ENCODE data around the gene ATAT1. TPM values are rescaled to one million over a fixed set of nuclear protein-coding genes. Genes with fewer than 3 reads are reported as not detected.

The ATAT1 gene
- total and polyA plus RNA-seq, 10 of the 15 experiments (the other 5 are each of a cell fraction or from before 2014, with no cell fraction given): 1.1 to 14.2 (median 6.9) TPM

DNA sequence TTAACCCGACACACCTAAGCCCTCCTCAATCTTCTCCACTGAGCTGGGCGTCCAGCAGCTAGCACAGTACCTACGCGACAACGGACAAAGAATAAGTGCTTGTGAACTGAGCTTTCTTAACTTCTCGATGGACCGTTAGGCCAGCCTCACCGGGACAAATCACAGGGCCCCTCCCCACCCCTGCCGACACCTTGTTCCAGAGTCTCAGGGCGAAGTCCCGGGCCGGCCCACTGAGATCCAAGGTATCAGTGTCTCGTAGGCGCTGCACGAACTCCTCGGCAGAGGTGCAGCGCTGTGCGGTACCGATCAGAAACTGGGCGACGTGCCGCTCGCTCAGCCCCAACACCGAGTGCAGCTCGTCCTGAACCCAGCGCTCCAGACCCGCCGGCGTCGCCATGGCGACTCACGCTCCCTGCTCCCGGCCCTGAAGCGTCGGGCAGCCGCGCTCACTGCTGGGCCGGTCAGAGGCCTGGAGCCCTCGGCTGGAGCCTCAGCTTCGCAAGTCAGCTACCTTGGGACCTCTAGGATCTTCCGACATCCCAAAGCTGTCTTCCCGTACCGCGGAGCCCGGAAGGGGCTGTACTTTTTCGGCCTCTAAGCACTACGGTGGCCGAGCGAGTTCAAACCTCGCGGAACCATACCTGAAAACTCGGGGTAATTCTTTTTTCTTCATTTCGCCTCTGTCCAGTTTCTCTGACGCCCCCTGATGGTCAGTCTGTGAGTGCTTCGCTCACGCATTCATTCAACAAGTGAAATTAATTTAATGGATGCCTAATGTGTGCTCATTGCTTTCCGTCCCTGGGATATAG is 46.0 kb downstream of the ATAT1 start, which contains the start of gene DHX16:
TSS of gene DHX16 (minus strand) at position 562 of the 809 bp plus-strand sequence. CDS start at position 397, 165 bp downstream.
- ATAC-seq (peak; percentile 90), DNase-seq (ENCODE audit: low read depth, low spot score) (peak; percentile 90), FAIRE-seq (peak; percentile 100)
- ChIA-PET CTCF (interaction anchor here (0.8 to 7.7 kb wide), 25 partner anchors 9 to 415 kb away, joined by 3 to 67 read pairs (median 4); partner anchors contain the start of genes C6orf136, MRPS18B, TUBB and VARS2), POLR2A (interaction anchor here (0.6 to 4.0 kb wide), 12 partner anchors 9 to 350 kb away, joined by 3 to 16 read pairs (median 3); no protein-coding TSS in a partner anchor), SMC1A (ENCODE audit: uncharacterized antibody, unreplicated experiment) (interaction anchor here (0.5 to 2.4 kb wide), 17 partner anchors 9 to 211 kb away, joined by 3 to 20 read pairs (median 4); partner anchors contain the start of genes MRPS18B and PPP1R10), RAD21 (ENCODE audit: unreplicated experiment) (interaction anchor here (0.7 to 14.2 kb wide), 14 partner anchors 16 to 191 kb away, joined by 3 to 232 read pairs (median 4); partner anchors contain the start of genes ATAT1, MDC1, NRM and PRR3)
- peaks cover 8% of the 10 kb centered on the region for H3K4me1 ChIP-seq (ENCODE audit: control insufficient read depth, insufficient read depth, low read length)
- WGBS (ENCODE audit: insufficient coverage, insufficient replicate concordance, low lambda C conversion rate, missing lambda C conversion rate): under 1% methylated on average over 57 of the region's 57 CpGs
- peak within 1 kb of the TSS; percentile 90 for H3K9ac ChIP-seq (ENCODE audit: control insufficient read depth, insufficient read depth, low read length)
- H3K27me3 ChIP-seq (replicated peaks in 1 of 2; ENCODE audit: control insufficient read depth in 2 of 2, insufficient read depth in 2 of 2, low read length in 1 of 2): no peaks in the 10 kb centered on the region
- intact Hi-C loops (cut with micrococcal nuclease; ENCODE audit: unreplicated experiment) (loop anchor here (1.0 to 5.0 kb wide), 4 partner anchors 26 to 190 kb away; partner anchors contain the start of genes C6orf136, MRPS18B and PPP1R10), in situ Hi-C loops (cut with MboI) (loop anchor here (5.0 kb wide), 1 partner anchor 190 kb away; no protein-coding TSS in a partner anchor)
- TSS peak; percentile 66 for BruUV-seq (replicated peaks)
- peak within 1 kb of the TSS; percentile 99 for H3K4me3 ChIP-seq
- H2AFZ ChIP-seq (ENCODE audit: control insufficient read depth, low read depth, low read length): peak within 1 kb of the TSS; percentile 95
- H3K9me3 ChIP-seq (replicated peaks; ENCODE audit: control insufficient read depth, insufficient read depth, low read length): no peaks in the 10 kb centered on the region
- H3K4me2 ChIP-seq (ENCODE audit: control insufficient read depth, insufficient read depth): peak within 1 kb of the TSS; percentile 81
- peak within 1 kb of the TSS; percentile 79 for H3K27ac ChIP-seq (ENCODE audit: control insufficient read depth, insufficient read depth)
- H3K79me2 ChIP-seq (ENCODE audit: control insufficient read depth, insufficient read depth, low read length): peaks cover 14% of the 10 kb centered on the region
- H3K36me3 ChIP-seq (ENCODE audit: control insufficient read depth in 2 of 2, insufficient read depth in 2 of 2, low read length in 1 of 2): peaks cover 8 to 19% of the 10 kb centered on the region in 2 experiments
- H4K20me1 ChIP-seq (ENCODE audit: control insufficient read depth, insufficient read depth): no peaks in the 10 kb centered on the region
- TF ChIP-seq CREM (IDR thresholded peaks at IDR 0.05; ENCODE audit: low read depth): peak; percentile 38; the same call in 1 of the 2 replicates
- TF ChIP-seq, protein P1, sequence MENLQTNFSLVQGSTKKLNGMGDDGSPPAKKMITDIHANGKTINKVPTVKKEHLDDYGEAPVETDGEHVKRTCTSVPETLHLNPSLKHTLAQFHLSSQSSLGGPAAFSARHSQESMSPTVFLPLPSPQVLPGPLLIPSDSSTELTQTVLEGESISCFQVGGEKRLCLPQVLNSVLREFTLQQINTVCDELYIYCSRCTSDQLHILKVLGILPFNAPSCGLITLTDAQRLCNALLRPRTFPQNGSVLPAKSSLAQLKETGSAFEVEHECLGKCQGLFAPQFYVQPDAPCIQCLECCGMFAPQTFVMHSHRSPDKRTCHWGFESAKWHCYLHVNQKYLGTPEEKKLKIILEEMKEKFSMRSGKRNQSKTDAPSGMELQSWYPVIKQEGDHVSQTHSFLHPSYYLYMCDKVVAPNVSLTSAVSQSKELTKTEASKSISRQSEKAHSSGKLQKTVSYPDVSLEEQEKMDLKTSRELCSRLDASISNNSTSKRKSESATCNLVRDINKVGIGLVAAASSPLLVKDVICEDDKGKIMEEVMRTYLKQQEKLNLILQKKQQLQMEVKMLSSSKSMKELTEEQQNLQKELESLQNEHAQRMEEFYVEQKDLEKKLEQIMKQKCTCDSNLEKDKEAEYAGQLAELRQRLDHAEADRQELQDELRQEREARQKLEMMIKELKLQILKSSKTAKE (IDR thresholded peaks at IDR 0.05; ENCODE audit: low read depth, poor library complexity, severe bottlenecking): peak; percentile 61
- TF ChIP-seq FOXK2 (IDR thresholded peaks at IDR 0.05): no peak
- TF ChIP-seq PML (IDR thresholded peaks at IDR 0.05; ENCODE audit: low read length): peak; percentile 75; the same call in 1 of the 2 replicates
- no peak for TF ChIP-seq TCF12 (IDR thresholded peaks at IDR 0.05; ENCODE audit: low read depth, low read length)
- no peak for TF ChIP-seq NFYB (IDR thresholded peaks at IDR 0.05; ENCODE audit: insufficient read depth, low read depth, low read length)
- TF ChIP-seq MYB (IDR thresholded peaks at IDR 0.05; ENCODE audit: borderline replicate concordance, low read depth, low read length): no peak
- TF ChIP-seq SIX5 (IDR thresholded peaks at IDR 0.05; ENCODE audit: low read depth, low read length, severe bottlenecking): peak; percentile 37
- 0 out of 2 replicates have a peak, but pooled peaks have one; percentile 45 for TF ChIP-seq ZBED1 (IDR thresholded peaks at IDR 0.05; ENCODE audit: borderline replicate concordance)
- TF ChIP-seq HDAC2 (IDR thresholded peaks at IDR 0.05): no peak
- TF ChIP-seq RFX5 (IDR thresholded peaks at IDR 0.05; ENCODE audit: low read depth, low read length): no peak
- 0 out of 2 replicates have a peak, but pooled peaks have one; percentile 74 for TF ChIP-seq STAT1 (conservative IDR thresholded peaks at IDR 0.05)
- no peak for TF ChIP-seq GATAD2B (conservative IDR thresholded peaks at IDR 0.05; ENCODE audit: low read depth)
- TF ChIP-seq, protein P2, sequence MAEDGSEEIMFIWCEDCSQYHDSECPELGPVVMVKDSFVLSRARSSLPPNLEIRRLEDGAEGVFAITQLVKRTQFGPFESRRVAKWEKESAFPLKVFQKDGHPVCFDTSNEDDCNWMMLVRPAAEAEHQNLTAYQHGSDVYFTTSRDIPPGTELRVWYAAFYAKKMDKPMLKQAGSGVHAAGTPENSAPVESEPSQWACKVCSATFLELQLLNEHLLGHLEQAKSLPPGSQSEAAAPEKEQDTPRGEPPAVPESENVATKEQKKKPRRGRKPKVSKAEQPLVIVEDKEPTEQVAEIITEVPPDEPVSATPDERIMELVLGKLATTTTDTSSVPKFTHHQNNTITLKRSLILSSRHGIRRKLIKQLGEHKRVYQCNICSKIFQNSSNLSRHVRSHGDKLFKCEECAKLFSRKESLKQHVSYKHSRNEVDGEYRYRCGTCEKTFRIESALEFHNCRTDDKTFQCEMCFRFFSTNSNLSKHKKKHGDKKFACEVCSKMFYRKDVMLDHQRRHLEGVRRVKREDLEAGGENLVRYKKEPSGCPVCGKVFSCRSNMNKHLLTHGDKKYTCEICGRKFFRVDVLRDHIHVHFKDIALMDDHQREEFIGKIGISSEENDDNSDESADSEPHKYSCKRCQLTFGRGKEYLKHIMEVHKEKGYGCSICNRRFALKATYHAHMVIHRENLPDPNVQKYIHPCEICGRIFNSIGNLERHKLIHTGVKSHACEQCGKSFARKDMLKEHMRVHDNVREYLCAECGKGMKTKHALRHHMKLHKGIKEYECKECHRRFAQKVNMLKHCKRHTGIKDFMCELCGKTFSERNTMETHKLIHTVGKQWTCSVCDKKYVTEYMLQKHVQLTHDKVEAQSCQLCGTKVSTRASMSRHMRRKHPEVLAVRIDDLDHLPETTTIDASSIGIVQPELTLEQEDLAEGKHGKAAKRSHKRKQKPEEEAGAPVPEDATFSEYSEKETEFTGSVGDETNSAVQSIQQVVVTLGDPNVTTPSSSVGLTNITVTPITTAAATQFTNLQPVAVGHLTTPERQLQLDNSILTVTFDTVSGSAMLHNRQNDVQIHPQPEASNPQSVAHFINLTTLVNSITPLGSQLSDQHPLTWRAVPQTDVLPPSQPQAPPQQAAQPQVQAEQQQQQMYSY (CRISPR knock-in tag; IDR thresholded peaks at IDR 0.05): no peak
- no peak for TF ChIP-seq EED (IDR thresholded peaks at IDR 0.05; ENCODE audit: low read depth)
- peak; percentile 64 for TF ChIP-seq RAD21 (IDR thresholded peaks at IDR 0.05; ENCODE audit: insufficient read depth, low read depth, low read length)

Data from GM12878 (cell line).